Smooth muscle cell (in vitro differentiated cells): Measurements from ENCODE around the gene CRYBA2. TPM values are rescaled to one million over a fixed set of nuclear protein-coding genes. Genes with fewer than 3 reads are reported as not detected.

ENCODE experiments used
- DNase-seq: peaks from one replicate; lab custom pipeline; 2025; ENCODE audit not compliant: unreplicated experiment; lab: John Stamatoyannopoulos, UW
- H2AFZ ChIP-seq: fragments of 200-600 bp; sonication (generic); 2 replicates; pipeline ENCODE4 v1.6.0; 2016; ENCODE audit warnings: antibody characterized with exemption, low read depth, mild to moderate bottlenecking
- H3F3A ChIP-seq: fragments of 200-600 bp; sonication (generic); 2 replicates; pipeline ENCODE4 v1.6.0; 2017; ENCODE audit warnings: antibody characterized with exemption, low read depth
- H3K27ac ChIP-seq: fragments of 200-600 bp; sonication (generic); 2 replicates; pipeline ENCODE4 v1.5.1; 2016; ENCODE audit warnings: low read depth, mild to moderate bottlenecking
- H3K27me3 ChIP-seq: fragments of 200-600 bp; sonication (generic); 2 replicates; pipeline ENCODE4 v1.6.1; 2016; ENCODE audit warnings: low read depth, mild to moderate bottlenecking
- H3K36me3 ChIP-seq: fragments of 200-600 bp; sonication (generic); 2 replicates; pipeline ENCODE4 v1.5.1; 2016; ENCODE audit warnings: low read depth
- H3K4me1 ChIP-seq: fragments of 200-600 bp; sonication (generic); 2 replicates; pipeline ENCODE4 v1.5.1; 2016; ENCODE audit warnings: low read depth
- H3K4me2 ChIP-seq: fragments of 200-600 bp; sonication (generic); 2 replicates; pipeline ENCODE4 v1.6.0; 2016; ENCODE audit warnings: mild to moderate bottlenecking
- H3K4me3 ChIP-seq: fragments of 200-600 bp; sonication (generic); 2 replicates; pipeline ENCODE4 v1.5.1; 2016; ENCODE audit warnings: mild to moderate bottlenecking
- H3K79me2 ChIP-seq: fragments of 200-600 bp; sonication (generic); 2 replicates; pipeline ENCODE4 v1.6.0; 2016; ENCODE audit warnings: low read depth, mild to moderate bottlenecking
- H3K9ac ChIP-seq: fragments of 200-600 bp; sonication (generic); 2 replicates; pipeline ENCODE4 v1.6.0; 2016; ENCODE audit warnings: low read depth
- H3K9me3 ChIP-seq: fragments of 200-600 bp; sonication (generic); replicated peaks from 2 replicates; pipeline ENCODE4 v1.5.1; 2016; ENCODE audit warnings: low read depth
- H4K20me1 ChIP-seq: fragments of 200-600 bp; sonication (generic); 2 replicates; pipeline ENCODE4 v1.6.0; 2016; ENCODE audit warnings: low read depth
- WGBS: methylation state at CpG from one replicate; pipeline ENCODE4 v1.1.7; 2016; ENCODE audit warnings: low lambda C conversion rate; 5-methylcytosine and 5-hydroxymethylcytosine counted together
- polyA plus RNA-seq: library from polyadenylated mRNA; unstranded; fragments of >200 nt; fragmentation: Nextera tagmentation; extraction: Ambion mirVana; gene quantifications from 2 replicates; pipeline ENCODE4 v1.2.1, GENCODE V29; 2016
- total RNA-seq: library from RNA; depleted of rRNA; stranded (reverse); fragments of >200 nt; gene quantifications from 2 replicates; pipeline ENCODE4 v1.2.3, GENCODE V29; 2014
- TF ChIP-seq, protein P1 (sequence below): fragments of 200-600 bp; sonication (generic); IDR thresholded peaks from 2 replicates; pipeline ENCODE4 v1.5.1; 2017; ENCODE audit warnings: borderline replicate concordance, mild to moderate bottlenecking, antibody characterized with exemption; ENCODE audit not compliant: insufficient read depth, poor library complexity, severe bottlenecking

The CRYBA2 gene
- total and polyA plus RNA-seq, 2 experiments from 2014 or later, result not detected

DNA sequence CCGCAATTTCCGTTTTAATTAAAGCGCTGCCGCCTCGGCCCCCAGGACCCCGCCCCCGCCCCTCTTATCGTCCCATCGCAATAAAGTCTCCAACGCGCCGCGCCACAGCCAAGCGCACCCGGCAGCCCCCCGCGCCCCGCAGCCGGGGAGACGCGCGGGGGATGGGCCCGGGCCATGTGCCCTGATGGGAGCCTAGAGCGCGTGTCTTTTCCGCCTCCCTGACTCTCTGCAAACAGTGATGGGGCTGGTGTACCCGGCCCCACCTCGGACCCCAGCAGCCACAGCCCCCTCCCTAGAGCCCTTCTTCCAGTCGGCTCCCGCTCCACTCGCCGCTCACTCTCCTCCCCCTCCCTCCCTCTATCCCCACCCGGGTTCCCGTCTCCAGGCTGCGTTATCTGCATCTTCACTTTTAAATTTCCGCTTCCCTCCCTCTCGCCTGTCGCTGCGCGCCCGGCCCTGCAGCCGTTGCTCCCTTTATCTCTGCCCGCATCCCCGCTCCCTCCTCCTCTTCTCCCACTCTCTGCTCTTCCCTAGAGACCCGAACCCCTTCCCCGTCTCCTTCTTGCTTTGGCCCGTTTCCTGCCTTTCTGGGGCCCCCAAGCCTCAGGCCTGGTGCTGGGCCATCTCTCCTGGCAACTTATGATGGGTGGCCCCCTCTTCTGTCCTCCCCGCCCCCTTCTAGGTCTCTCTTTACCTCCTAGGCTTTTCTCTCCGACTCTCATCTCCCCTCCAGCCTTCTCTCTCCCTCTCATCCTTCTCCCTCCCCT is 7.7 kb downstream of the CRYBA2 start:
- H3F3A ChIP-seq, result no peaks in the 10 kb centered on the region
- H3K79me2 ChIP-seq, result no peaks in the 10 kb centered on the region
- no peaks in the 10 kb centered on the region for H4K20me1 ChIP-seq
- no peak overlapping the region for H2AFZ ChIP-seq
- H3K9me3 ChIP-seq, result no peaks in the 10 kb centered on the region
- H3K9ac ChIP-seq, result no peak overlapping the region
- no peaks in the 10 kb centered on the region for H3K36me3 ChIP-seq
- TF ChIP-seq, protein P1, sequence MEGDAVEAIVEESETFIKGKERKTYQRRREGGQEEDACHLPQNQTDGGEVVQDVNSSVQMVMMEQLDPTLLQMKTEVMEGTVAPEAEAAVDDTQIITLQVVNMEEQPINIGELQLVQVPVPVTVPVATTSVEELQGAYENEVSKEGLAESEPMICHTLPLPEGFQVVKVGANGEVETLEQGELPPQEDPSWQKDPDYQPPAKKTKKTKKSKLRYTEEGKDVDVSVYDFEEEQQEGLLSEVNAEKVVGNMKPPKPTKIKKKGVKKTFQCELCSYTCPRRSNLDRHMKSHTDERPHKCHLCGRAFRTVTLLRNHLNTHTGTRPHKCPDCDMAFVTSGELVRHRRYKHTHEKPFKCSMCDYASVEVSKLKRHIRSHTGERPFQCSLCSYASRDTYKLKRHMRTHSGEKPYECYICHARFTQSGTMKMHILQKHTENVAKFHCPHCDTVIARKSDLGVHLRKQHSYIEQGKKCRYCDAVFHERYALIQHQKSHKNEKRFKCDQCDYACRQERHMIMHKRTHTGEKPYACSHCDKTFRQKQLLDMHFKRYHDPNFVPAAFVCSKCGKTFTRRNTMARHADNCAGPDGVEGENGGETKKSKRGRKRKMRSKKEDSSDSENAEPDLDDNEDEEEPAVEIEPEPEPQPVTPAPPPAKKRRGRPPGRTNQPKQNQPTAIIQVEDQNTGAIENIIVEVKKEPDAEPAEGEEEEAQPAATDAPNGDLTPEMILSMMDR, result no peak
- H3K4me3 ChIP-seq, result no peak overlapping the region
- 4% methylated on average over 13 of the region's 49 CpGs for WGBS
- peaks cover 100% of the 10 kb centered on the region for H3K27me3 ChIP-seq
- no peak overlapping the region for H3K27ac ChIP-seq
- H3K4me1 ChIP-seq, result peaks cover 10% of the 10 kb centered on the region
- no peak for DNase-seq
- no peak overlapping the region for H3K4me2 ChIP-seq

DNA sequence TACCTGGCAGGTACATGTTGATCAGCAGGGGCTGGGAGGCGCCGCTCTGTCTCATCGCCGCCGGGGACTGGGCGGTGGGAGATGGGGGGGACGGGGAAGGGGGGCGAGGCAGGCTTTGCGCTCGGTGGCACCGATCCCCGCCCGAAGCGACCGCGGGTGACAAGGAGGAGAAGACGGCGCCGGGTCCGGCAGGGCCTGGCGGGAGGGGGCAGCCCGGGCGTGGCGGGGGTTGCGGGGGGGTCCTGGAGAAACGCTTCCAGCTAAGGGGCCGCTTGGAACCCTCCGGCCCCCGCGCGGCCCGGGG is 8.2 kb downstream of the CRYBA2 start, which contains the start of gene FEV:
Gene FEV (minus strand): TSS at position 164 of the 304 bp plus-strand sequence. CDS start 109 bp downstream, at position 55.
- peaks cover 100% of the 10 kb centered on the region for H3K27me3 ChIP-seq
- peaks cover 10% of the 10 kb centered on the region for H3K4me1 ChIP-seq
- H3F3A ChIP-seq, result no peaks in the 10 kb centered on the region
- H3K9me3 ChIP-seq, result no peaks in the 10 kb centered on the region
- no peak for DNase-seq
- no peak within 1 kb of the TSS for H3K4me3 ChIP-seq
- H3K36me3 ChIP-seq, result no peaks in the 10 kb centered on the region
- WGBS, result 0% methylated on average over 4 of the region's 32 CpGs
- H2AFZ ChIP-seq, result no peak within 1 kb of the TSS
- no peaks in the 10 kb centered on the region for H3K79me2 ChIP-seq
- no peak within 1 kb of the TSS for H3K27ac ChIP-seq
- H3K9ac ChIP-seq, result no peak within 1 kb of the TSS
- H4K20me1 ChIP-seq, result no peaks in the 10 kb centered on the region
- peak within 1 kb of the TSS; percentile 57 for H3K4me2 ChIP-seq
- TF ChIP-seq, protein P1, result no peak

DNA sequence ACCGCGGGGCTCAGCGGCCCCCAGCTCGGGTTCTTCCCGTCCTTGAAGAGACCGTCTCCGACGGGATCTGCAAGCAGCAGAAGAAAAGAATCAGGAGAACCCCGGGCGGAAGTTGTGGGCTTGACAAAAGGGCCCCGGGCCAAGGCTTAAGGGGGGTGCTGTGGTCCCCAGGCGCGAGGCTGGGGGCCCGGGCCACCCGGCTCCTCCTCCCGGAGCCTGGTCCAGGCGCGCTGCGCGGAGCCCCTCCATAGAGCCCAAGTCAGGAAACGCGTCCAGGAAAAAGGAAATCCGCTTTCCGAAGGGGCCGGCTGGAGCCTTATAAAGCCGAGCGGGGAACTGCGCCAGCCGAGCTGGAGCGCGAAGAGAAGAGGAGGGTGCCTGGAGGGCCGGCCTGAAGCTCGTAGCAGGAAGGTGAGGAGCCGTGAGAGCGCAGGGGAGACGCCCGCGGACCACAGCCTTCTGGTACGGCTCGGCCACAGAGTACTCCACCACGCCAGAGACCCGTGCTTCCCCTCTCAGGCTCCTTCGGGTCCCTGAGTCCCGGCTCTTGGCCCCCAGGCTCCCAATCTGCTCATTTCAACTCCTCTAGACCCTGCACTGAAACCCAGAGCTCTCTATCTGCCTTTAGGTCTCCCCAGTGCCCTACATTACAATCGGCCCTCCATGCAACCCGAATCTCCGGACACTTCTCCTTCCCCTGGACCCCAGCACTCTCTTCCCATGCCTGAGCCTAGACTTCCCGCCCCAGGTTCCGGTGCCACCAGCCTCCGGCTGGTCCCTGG is 8.8 kb downstream of the CRYBA2 start:
- DNase-seq, result no peak
- 2% methylated on average over 41 of the region's 50 CpGs for WGBS
- Histone ChIP-seq H2AFZ (no peak overlapping the region), H3K9me3 (no peaks in the 10 kb centered on the region), H3K27ac (no peak overlapping the region), H3K4me2 (peak overlapping the region; percentile 57), H3F3A (no peaks in the 10 kb centered on the region), H3K4me1 (peaks cover 10% of the 10 kb centered on the region), H4K20me1 (no peaks in the 10 kb centered on the region), H3K9ac (no peak overlapping the region), H3K4me3 (no peak overlapping the region), H3K27me3 (peaks cover 100% of the 10 kb centered on the region), H3K36me3 (no peaks in the 10 kb centered on the region), H3K79me2 (no peaks in the 10 kb centered on the region)
- TF ChIP-seq, protein P1, result no peak

DNA sequence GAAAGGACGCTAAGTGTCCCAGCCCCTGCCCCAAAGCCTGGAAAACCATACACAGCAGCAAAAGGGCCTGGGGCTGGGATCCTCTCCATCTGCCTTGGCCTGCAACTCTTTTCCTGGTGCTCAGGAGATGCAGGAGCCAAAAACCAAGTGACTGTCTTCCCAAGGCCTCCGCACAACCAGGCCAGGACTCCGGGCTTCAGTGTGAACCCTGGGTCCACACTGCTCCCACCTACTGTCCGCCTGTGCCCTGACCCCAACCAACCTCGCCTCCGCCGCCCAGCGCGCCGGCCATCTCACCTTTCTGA is 9.3 kb downstream of the CRYBA2 start:
- Histone ChIP-seq H3K4me1 (peaks cover 10% of the 10 kb centered on the region), H3K79me2 (no peaks in the 10 kb centered on the region), H3K36me3 (no peaks in the 10 kb centered on the region), H3F3A (no peaks in the 10 kb centered on the region), H3K27me3 (peaks cover 100% of the 10 kb centered on the region), H2AFZ (no peak overlapping the region), H4K20me1 (no peaks in the 10 kb centered on the region), H3K4me2 (no peak overlapping the region), H3K9ac (no peak overlapping the region), H3K4me3 (no peak overlapping the region), H3K9me3 (no peaks in the 10 kb centered on the region), H3K27ac (no peak overlapping the region)
- no peak for DNase-seq
- TF ChIP-seq, protein P1, result no peak
- 12% methylated on average over 10 of the region's 10 CpGs for WGBS
